Measurements from ENCODE around the gene GALNT17.

GALNT17 gene

GRCh38 chr7:71145906-71146901, 14.3 kb downstream of the GALNT17 start:
- H2AFZ ChIP-seq (ENCODE audit: low read depth, low read length) = no peak overlapping the region
- no peaks in the 10 kb centered on the region for H3K4me1 ChIP-seq (ENCODE audit: insufficient read depth, low read length)
- H3K4me2 ChIP-seq (ENCODE audit: insufficient read depth, low read length) = no peak overlapping the region
- TF ChIP-seq EZH2 (IDR thresholded peaks at IDR 0.05; ENCODE audit: borderline replicate concordance, low read depth, low read length, severe bottlenecking) (no peak), CTCF (IDR thresholded peaks at IDR 0.05; ENCODE audit: borderline replicate concordance, extremely low read depth, low read length, poor library complexity, severe bottlenecking) (no peak)
- DNase-seq (no peak), ATAC-seq (ENCODE audit: insufficient read depth, low read depth) (no peak)
- H3K27me3 ChIP-seq (ENCODE audit: insufficient read depth, low read length, poor library complexity) = no peaks in the 10 kb centered on the region
- no peak overlapping the region for H3K4me3 ChIP-seq (ENCODE audit: low read depth in 1 of 2, low read length in 2 of 2)
- no peaks in the 10 kb centered on the region for H4K20me1 ChIP-seq (ENCODE audit: insufficient read depth, low read length)
- no peak overlapping the region for H3K27ac ChIP-seq (ENCODE audit: low read length)
- no peaks in the 10 kb centered on the region for H3K36me3 ChIP-seq (ENCODE audit: insufficient read depth, low read length)
- no peaks in the 10 kb centered on the region for H3K79me2 ChIP-seq (ENCODE audit: insufficient read depth, low read length)
- no peaks in the 10 kb centered on the region for H3K9me3 ChIP-seq (ENCODE audit: insufficient read depth, low read length, severe bottlenecking)
- no peak overlapping the region for H3K9ac ChIP-seq (ENCODE audit: low read depth, low read length)

GRCh38 chr7:71148098-71148497, 16.2 kb downstream of the GALNT17 start:
- TF ChIP-seq CTCF (IDR thresholded peaks at IDR 0.05; ENCODE audit: borderline replicate concordance, extremely low read depth, low read length, poor library complexity, severe bottlenecking) (no peak), EZH2 (IDR thresholded peaks at IDR 0.05; ENCODE audit: borderline replicate concordance, low read depth, low read length, severe bottlenecking) (no peak)
- Histone ChIP-seq H3K27ac (ENCODE audit: low read length) (no peak overlapping the region), H4K20me1 (ENCODE audit: insufficient read depth, low read length) (no peaks in the 10 kb centered on the region), H3K4me2 (ENCODE audit: insufficient read depth, low read length) (no peak overlapping the region), H3K27me3 (ENCODE audit: insufficient read depth, low read length, poor library complexity) (no peaks in the 10 kb centered on the region), H3K4me1 (ENCODE audit: insufficient read depth, low read length) (no peaks in the 10 kb centered on the region), H2AFZ (ENCODE audit: low read depth, low read length) (no peak overlapping the region), H3K9ac (ENCODE audit: low read depth, low read length) (no peak overlapping the region), H3K9me3 (ENCODE audit: insufficient read depth, low read length, severe bottlenecking) (no peaks in the 10 kb centered on the region), H3K4me3 (ENCODE audit: low read depth in 1 of 2, low read length in 2 of 2) (no peak overlapping the region), H3K36me3 (ENCODE audit: insufficient read depth, low read length) (no peaks in the 10 kb centered on the region), H3K79me2 (ENCODE audit: insufficient read depth, low read length) (no peaks in the 10 kb centered on the region)
- no peak for ATAC-seq (ENCODE audit: insufficient read depth, low read depth)
- no peak for DNase-seq

- H3K27me3 ChIP-seq (ENCODE audit: insufficient read depth, low read length, poor library complexity) = no peaks in the 10 kb centered on the region
- no peak for DNase-seq
- no peak overlapping the region for H3K27ac ChIP-seq (ENCODE audit: low read length)
- no peak overlapping the region for H3K9ac ChIP-seq (ENCODE audit: low read depth, low read length)
- TF ChIP-seq CTCF (IDR thresholded peaks at IDR 0.05; ENCODE audit: borderline replicate concordance, extremely low read depth, low read length, poor library complexity, severe bottlenecking) (no peak), EZH2 (IDR thresholded peaks at IDR 0.05; ENCODE audit: borderline replicate concordance, low read depth, low read length, severe bottlenecking) (no peak)
- no peaks in the 10 kb centered on the region for H4K20me1 ChIP-seq (ENCODE audit: insufficient read depth, low read length)
- H3K4me1 ChIP-seq (ENCODE audit: insufficient read depth, low read length) = no peaks in the 10 kb centered on the region
- no peaks in the 10 kb centered on the region for H3K36me3 ChIP-seq (ENCODE audit: insufficient read depth, low read length)
- no peak for ATAC-seq (ENCODE audit: insufficient read depth, low read depth)
- no peak overlapping the region for H3K4me2 ChIP-seq (ENCODE audit: insufficient read depth, low read length)
- H3K9me3 ChIP-seq (ENCODE audit: insufficient read depth, low read length, severe bottlenecking) = no peaks in the 10 kb centered on the region
- H3K4me3 ChIP-seq (ENCODE audit: low read depth in 1 of 2, low read length in 2 of 2) = no peak overlapping the region
- no peak overlapping the region for H2AFZ ChIP-seq (ENCODE audit: low read depth, low read length)
- H3K79me2 ChIP-seq (ENCODE audit: insufficient read depth, low read length) = no peaks in the 10 kb centered on the region
Measured at GRCh38 chr7:71155236-71155635, 23.3 kb downstream of the GALNT17 start.

All from DND-41 (cell line).